ENCODE results near the gene ERFE.
A peak's percentile ranks its signal among the peaks of the same experiment; 100 is the strongest.

Gene ERFE

DNA sequence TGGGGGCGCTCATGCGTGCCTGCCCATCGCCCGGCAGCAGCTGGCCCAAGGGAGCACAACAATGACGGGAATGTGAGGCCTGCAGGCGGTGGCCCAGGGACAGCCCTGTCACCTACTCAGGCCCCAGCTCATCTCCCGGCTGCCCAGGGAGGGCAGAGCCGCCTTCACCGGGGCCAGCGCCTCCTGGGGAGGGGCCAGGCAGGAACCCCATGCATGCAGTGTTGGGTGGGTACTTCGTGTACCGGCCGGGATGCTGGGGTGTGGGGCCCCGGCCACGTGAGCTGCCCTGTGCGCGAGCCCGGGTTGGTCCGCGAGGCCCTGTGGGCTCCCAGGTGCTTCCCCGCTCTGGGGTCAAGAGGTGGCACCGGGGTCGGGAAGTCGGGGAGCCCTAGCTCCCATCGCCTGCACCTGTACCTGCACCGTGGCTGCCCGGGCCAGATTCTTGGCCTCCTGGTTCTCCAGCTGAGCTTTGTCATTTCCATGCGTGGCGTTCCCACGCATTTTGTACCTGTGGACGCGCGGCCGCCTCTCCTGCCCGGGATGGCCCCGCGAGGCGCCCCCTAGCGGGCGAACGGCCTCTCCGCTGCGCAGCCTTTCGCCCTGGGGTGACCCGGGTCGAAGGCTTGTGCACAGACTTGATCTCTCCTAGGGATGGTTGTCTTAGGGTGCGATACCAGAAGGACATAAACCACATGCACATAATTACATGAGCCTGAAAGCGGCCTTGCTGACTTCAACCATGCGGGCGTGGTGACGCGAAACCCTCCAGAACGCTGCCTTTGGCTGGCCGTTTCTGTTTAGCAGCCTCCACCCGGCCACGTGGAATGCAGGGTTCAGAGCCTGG, 19.4 kb upstream of the ERFE start:
- DNase-seq (ENCODE audit: low read depth) = peak; percentile 21

DNA sequence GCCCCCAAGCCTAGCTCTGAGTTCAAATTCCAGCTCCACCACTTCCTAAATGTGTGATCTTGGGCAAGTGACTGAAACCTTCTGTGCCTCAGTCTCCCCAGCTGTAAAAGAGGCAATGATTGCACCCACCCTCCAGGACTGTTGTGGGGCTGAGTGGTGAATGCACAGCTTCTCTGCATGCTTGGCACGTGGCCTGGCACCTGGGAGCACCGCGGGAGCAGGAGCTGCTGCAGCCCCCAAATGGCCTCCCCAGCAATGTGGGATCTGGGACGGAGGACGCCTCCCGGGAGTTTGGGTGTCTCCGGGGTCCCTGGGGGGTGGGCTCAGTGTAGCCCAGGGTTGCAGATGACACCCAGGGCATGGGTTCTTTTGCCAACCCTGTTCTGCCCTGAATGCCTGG, 18.7 kb upstream of the ERFE start:
- no peak for DNase-seq (ENCODE audit: low read depth)

DNA sequence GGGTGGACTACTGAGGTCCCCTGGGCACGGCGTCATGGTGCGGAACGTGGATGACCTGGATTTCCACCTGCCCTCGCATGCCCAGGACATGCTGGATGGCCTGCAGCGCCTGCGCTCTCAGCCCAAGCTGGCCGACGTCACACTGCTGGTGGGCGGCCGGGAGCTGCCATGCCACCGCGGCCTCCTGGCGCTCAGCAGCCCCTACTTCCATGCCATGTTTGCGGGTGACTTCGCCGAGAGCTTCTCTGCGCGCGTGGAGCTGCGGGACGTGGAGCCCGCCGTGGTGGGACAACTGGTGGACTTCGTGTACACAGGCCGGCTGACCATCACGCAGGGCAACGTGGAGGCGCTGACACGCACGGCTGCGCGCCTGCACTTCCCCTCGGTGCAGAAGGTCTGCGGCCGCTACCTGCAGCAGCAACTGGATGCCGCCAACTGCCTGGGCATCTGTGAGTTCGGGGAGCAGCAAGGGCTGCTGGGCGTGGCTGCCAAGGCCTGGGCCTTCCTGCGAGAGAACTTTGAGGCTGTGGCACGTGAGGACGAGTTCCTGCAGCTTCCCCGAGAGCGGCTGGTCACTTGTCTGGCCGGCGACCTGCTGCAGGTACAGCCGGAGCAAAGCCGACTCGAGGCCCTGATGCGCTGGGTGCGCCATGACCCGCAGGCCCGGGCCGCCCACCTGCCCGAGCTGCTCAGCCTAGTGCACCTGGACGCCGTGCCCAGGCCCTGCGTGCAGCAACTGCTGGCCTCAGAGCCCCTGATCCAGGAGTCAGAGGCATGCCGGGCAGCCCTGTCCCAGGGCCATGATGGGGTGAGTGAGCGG, 17.8 kb upstream of the ERFE start:
- no peak for DNase-seq (ENCODE audit: low read depth)

DNA sequence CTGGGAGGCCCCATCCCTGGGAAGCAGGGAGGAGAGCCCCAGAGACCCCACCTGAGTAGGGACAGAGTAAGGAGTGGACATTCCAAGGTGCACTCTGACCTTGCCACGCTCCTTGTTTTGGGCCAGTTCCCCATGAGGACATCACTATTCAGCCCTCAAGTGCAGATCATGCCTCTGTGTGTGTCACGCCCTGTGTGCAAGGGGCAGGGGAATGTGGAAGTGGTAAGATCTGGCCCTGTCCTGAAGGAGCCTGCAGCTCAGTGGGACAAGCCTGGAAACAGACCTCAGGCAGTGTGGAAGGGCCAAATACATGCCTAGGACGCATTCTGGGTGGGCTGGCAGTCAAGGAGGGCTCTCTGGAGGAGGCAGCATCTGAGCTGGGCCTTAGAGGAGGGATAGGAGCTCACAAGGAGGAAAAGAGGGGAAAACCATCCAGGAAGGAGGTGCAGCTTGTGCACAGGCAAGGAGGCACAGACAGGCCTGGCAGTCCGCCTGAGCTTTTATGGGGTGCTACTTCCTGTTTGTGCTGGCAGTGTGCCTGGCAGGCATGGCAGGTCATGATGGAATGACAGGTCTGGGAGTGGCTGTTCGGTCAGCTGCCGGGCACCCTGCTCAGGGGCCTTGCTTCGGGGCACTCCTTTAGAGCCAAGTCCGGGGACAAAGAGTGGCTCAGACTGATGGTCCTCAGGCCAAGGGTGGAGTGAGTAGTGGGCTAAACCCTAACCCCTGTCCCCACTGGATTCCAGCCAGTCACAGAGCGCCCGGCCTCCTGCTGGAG, 17.0 kb upstream of the ERFE start:
- DNase-seq (ENCODE audit: low read depth) = no peak

GRCh38 chr2:238142382-238143205, 16.2 kb upstream of the ERFE start:
- DNase-seq (ENCODE audit: low read depth) = no peak

DNA sequence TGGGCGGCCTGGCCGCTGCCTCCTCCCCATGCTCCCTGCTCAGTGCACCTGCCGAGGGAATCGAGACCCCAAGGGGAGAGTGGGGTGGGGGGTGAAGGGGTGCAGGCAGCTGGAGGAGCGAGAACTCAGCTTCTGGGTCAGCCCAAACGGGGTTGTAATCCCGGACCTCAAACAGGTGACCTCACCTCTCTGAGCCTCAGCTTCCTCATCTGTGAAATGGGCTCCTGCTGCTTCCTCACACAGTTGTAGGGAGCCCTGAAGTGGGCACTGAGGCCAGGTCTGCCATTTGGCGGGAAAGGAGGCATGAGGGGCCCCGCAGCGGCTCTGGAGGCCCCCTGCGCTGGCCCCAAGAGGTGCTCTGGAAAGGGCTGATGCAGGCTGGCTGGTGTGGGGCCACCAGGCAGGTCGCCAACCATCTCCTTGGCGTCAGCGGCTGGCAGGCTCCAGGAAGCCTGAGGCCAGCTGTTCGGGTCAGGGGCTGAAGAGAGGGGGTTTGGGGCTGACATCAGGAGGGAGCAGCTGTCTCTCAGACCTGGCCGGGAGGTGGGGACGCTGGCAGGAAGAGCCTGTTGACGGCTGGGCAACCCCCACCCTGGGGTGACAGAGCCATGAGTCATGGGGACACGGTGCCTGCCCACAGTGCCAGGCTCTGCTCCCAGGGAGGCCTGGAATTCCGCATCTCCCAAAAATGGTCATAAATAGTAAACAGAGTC, 15.4 kb upstream of the ERFE start:
- DNase-seq (ENCODE audit: low read depth) = no peak

DNA sequence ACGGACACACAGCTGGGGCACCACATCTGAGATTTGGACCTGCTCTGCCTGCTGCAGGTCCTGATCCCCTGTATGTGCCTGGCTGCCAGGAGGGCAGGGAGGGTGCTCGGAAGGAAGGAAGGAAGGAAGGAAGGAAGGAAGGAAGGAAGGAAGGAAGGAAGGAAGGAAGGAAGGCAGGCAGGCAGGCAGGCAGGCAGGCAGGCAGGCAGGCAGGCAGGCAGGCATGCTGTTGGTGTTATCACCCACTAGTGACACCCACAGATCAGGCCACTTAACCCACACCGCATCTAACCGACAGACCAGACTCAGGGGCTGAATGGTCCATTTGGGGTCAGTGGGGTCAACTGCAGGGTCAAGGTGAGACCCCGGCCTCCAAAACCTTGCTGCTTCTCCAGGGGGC, 14.5 kb upstream of the ERFE start:
- no peak for DNase-seq (ENCODE audit: low read depth)

GRCh38 chr2:238145046-238145445, 13.7 kb upstream of the ERFE start:
- no peak for DNase-seq (ENCODE audit: low read depth)

- no peak for DNase-seq (ENCODE audit: low read depth)
Observed at GRCh38 chr2:238145851-238146250, 12.9 kb upstream of the ERFE start.

- no peak for DNase-seq (ENCODE audit: low read depth)
Observed at GRCh38 chr2:238146884-238147544, 11.8 kb upstream of the ERFE start.

DNA sequence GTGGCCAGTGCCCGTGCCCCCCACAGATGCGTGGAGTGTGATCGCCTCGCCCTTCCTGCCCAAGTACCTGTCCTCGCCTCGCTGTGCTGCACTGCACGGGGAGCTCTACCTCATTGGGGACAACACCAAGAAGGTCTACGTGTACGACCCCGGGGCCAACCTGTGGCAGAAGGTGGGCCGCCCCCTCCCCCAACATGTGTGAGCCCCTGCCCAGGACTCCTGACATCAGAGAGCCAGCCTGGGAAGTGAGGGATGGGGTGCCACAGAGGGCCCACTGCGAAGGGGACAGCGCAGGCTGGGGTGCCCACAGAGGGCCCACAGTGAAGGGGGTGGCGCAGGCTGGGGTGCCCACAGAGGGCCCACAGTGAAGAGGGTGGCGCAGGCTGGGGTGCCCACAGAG, 9.8 kb upstream of the ERFE start:
- no peak for DNase-seq (ENCODE audit: low read depth)

DNA sequence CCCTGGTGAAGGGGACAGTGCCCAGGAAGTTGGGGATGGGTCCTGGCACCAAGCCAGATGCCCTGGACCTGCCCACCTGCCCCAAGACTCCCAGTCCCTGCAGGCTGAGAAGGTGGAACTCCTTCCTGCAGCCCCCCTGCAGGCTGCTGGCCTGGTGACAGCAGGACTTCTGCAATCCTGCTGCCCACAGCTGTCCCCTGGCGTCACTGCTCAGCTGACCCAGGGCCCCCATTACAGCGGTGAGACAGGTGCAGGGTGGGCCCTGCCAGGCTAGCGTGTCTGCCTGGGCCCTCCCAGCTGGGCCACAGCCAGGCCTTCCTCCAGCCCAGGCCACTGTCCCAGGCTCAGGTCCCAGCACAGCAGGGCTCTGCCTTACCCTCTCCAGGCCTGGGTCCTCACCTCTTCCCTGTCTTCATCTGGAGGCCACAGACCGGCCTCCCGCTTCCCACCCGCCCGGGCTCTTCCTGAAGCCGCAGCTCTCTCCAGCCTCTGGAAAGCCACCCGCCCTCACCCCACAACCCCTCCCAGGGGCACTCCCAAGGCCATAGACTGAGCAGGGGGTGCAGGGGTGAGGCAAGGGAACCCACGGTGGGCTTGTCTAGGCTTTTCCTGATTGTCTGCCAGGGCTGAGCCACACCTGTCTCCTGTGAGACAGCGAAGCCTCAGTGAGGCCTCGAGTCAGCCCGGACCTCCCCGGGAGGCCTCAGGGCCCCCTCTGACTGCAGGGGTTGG, 8.8 kb upstream of the ERFE start:
- DNase-seq (ENCODE audit: low read depth) = no peak

- no peak for DNase-seq (ENCODE audit: low read depth)
Observed at GRCh38 chr2:238150686-238151085, 8.1 kb upstream of the ERFE start.

- DNase-seq (ENCODE audit: low read depth) = no peak
Observed at GRCh38 chr2:238151205-238151604, 7.6 kb upstream of the ERFE start.

- DNase-seq (ENCODE audit: low read depth) = no peak
Observed at GRCh38 chr2:238151628-238152235, 7.0 kb upstream of the ERFE start.

GRCh38 chr2:238152771-238153688, 5.7 kb upstream of the ERFE start:
- no peak for DNase-seq (ENCODE audit: low read depth)

DNA sequence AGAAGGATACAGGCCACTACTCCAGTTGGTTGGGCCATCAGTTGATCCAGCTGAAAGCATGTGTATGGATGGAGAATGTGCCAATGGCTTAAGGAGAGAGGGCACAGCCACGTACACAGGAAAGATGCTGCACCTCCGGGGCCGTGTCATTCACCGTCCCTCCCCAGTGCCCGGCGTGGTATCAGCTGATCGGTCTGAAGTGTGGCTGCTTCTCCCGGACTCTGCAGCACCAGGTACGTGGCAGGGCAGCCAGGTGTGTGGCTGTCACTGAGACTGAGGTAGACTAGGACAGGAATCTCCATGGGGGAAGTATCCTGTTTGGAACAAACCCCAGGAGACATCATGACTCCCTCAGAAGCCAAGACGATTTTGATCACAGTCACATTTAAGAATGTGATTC, 4.2 kb upstream of the ERFE start:
- DNase-seq (ENCODE audit: low read depth) = no peak

DNA sequence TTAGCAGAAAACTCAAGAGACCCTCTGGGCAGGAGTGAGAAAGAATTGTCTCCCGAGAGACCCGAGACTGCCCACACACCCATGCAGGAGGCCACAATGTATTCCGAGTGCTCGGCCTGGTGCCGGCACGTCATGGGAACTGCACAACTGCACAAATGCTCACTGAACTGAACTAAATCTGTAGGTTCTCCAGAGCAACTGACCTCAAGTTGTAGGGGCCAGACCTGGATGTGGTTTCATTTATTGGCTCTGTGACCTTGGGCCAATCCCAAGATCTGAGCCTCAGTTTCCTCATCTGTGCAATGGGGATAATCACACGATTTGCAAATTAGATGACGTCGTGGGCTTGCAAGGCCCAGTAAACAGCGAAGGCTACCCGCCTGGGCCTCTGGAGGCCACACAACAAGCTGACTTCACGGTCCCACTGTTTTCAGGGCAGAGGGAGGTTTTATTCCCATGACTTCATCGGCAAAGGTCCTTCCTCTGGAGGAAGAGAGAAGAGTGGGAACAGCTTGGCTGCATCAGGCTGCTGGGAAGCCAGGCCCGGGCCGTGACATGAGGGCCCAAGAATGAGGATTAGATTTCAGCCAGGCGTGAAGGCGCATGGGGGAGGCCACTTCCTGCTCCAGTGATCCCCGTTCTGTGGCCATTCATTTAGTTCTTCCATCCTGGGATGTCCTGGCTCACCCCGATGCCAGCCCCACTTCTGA, 3.6 kb upstream of the ERFE start:
- no peak for DNase-seq (ENCODE audit: low read depth)

Data from stimulated activated CD8-positive, alpha-beta memory T cell treated with anti-CD3 and anti-CD28 coated beads, Interleukin-15, amount 100 ng/mL, for 24 hours (primary cell).